ENCODE measurements around the gene DALRD3. TPM values are rescaled to one million over a fixed set of nuclear protein-coding genes. Genes with fewer than 3 reads are reported as not detected.

DALRD3 gene
- total RNA-seq, 2 experiments from 2014 or later: 28.6 to 30.9 TPM

GRCh38 chr3:49009396-49009795 is 9.0 kb downstream of the DALRD3 start:
- ChIA-PET CTCF (interaction anchor here (3.9 to 6.8 kb wide), 2 partner anchors 10 to 20 kb away, joined by 47 to 66 read pairs; partner anchors contain the start of genes DALRD3, NDUFAF3 and P4HTM), POLR2A (interaction anchor here (0.7 to 4.4 kb wide), 2 partner anchors 11 kb away, joined by 3 to 90 read pairs; partner anchors contain the start of genes DALRD3 and NDUFAF3)

GRCh38 chr3:49008627-49009026 is 9.8 kb downstream of the DALRD3 start:
- ChIA-PET CTCF (interaction anchor here (1.7 to 6.8 kb wide), 3 partner anchors 10 to 19 kb away, joined by 3 to 66 read pairs (median 47); partner anchors contain the start of genes DALRD3, NDUFAF3 and P4HTM), POLR2A (interaction anchor here (0.6 to 4.4 kb wide), 4 partner anchors 12 to 572 kb away, joined by 3 to 90 read pairs (median 20); partner anchors contain the start of genes ARIH2, DALRD3, NDUFAF3 and P4HTM)

- ChIA-PET POLR2A (interaction anchor here (0.7 to 4.4 kb wide), 10 partner anchors 10 to 109 kb away, joined by 3 to 90 read pairs (median 6); partner anchors contain the start of genes ARIH2, DALRD3, IMPDH2 and NDUFAF3), CTCF (interaction anchor here (1.0 to 6.8 kb wide), 8 partner anchors 10 to 86 kb away, joined by 3 to 66 read pairs (median 4); partner anchors contain the start of genes DALRD3, IMPDH2, NDUFAF3 and P4HTM)
Observed at GRCh38 chr3:49007771-49008528, 10.4 kb downstream of the DALRD3 start.

GRCh38 chr3:49007068-49007770 is 11.2 kb downstream of the DALRD3 start, which contains the start of gene WDR6:
Gene WDR6, plus strand, starts transcription at chr3:49007391. Its CDS starts 41 bp downstream, at chr3:49007432.
- ChIA-PET POLR2A (interaction anchor here (0.7 to 4.4 kb wide), 13 partner anchors 9 to 292 kb away, joined by 3 to 90 read pairs (median 4); partner anchors contain the start of genes DALRD3, IMPDH2, IP6K2 and NDUFAF3), CTCF (interaction anchor here (0.7 to 6.8 kb wide), 10 partner anchors 9 to 345 kb away, joined by 3 to 66 read pairs (median 4); partner anchors contain the start of genes DALRD3, IMPDH2, NDUFAF3 and P4HTM)

GRCh38 chr3:49006408-49007067 is 11.8 kb downstream of the DALRD3 start:
- ChIA-PET CTCF (interaction anchor here (0.7 to 6.8 kb wide), 9 partner anchors 10 to 345 kb away, joined by 3 to 66 read pairs (median 4); partner anchors contain the start of genes DALRD3, IMPDH2, NDUFAF3 and P4HTM), POLR2A (interaction anchor here (0.5 to 4.4 kb wide), 11 partner anchors 10 to 396 kb away, joined by 3 to 90 read pairs (median 4); partner anchors contain the start of genes DALRD3, IMPDH2, IP6K2 and NDUFAF3)

GRCh38 chr3:49005998-49006397 is 12.4 kb downstream of the DALRD3 start:
- POLR2A ChIA-PET: interaction anchor here (3.5 to 4.4 kb wide), 2 partner anchors 15 to 16 kb away, joined by 35 to 90 read pairs; partner anchors contain the start of genes DALRD3, NDUFAF3 and P4HTM

GRCh38 chr3:49005303-49005680 is 13.1 kb downstream of the DALRD3 start:
- ChIA-PET CTCF (interaction anchor here (0.5 to 1.2 kb wide), 2 partner anchors 17 to 76 kb away, joined by 3 to 5 read pairs; no protein-coding TSS in a partner anchor), POLR2A (interaction anchor here (3.5 kb wide), 1 partner anchor 15 kb away, joined by 35 read pairs; the partner anchor contains the start of gene P4HTM)

More at GRCh38 chr3:49005998-49006397, 12.4 kb downstream of the DALRD3 start:
- CTCF ChIA-PET: interaction anchor here (0.9 to 6.8 kb wide), 4 partner anchors 9 to 88 kb away, joined by 4 to 66 read pairs (median 26); partner anchors contain the start of genes DALRD3, NDUFAF3, P4HTM and QRICH1

- POLR2A ChIA-PET: no interaction called here
Observed at GRCh38 chr3:49004352-49005302, 13.8 kb downstream of the DALRD3 start.

GRCh38 chr3:49001155-49001554 is 17.2 kb downstream of the DALRD3 start:
- POLR2A ChIA-PET: no interaction called here
- CTCF ChIA-PET: interaction anchor here (1.1 to 1.2 kb wide), 2 partner anchors 13 to 17 kb away, joined by 3 to 4 read pairs; partner anchors contain the start of gene DALRD3

More at GRCh38 chr3:49004352-49005302, 13.8 kb downstream of the DALRD3 start:
- CTCF ChIA-PET: interaction anchor here (0.5 to 1.2 kb wide), 3 partner anchors 15 to 76 kb away, joined by 3 to 5 read pairs (median 3); no protein-coding TSS in a partner anchor

GRCh38 chr3:48999085-48999858 is 19.1 kb downstream of the DALRD3 start:
- POLR2A ChIA-PET: interaction anchor here (1.5 kb wide), 1 partner anchor 10 kb away, joined by 4 read pairs; the partner anchor contains the start of gene P4HTM
- CTCF ChIA-PET: no interaction called here

GRCh38 chr3:48997714-48998637 is 20.4 kb downstream of the DALRD3 start:
- CTCF ChIA-PET: interaction anchor here (0.7 to 2.0 kb wide), 4 partner anchors 10 to 440 kb away, joined by 3 to 6 read pairs (median 4); partner anchors contain the start of gene WDR6
- POLR2A ChIA-PET: interaction anchor here (0.5 to 0.8 kb wide), 3 partner anchors 9 to 60 kb away, joined by 3 to 6 read pairs (median 4); partner anchors contain the start of gene WDR6

- CTCF ChIA-PET: interaction anchor here (0.6 to 2.0 kb wide), 5 partner anchors 9 to 439 kb away, joined by 3 to 6 read pairs (median 4); partner anchors contain the start of gene IMPDH2
- POLR2A ChIA-PET: interaction anchor here (0.6 kb wide), 2 partner anchors 10 to 374 kb away, joined by 3 to 4 read pairs; partner anchors contain the start of gene WDR6
Observed at GRCh38 chr3:48997102-48997635, 21.2 kb downstream of the DALRD3 start.

GRCh38 chr3:48996640-48997039 is 21.7 kb downstream of the DALRD3 start:
- ChIA-PET CTCF (interaction anchor here (0.6 to 2.0 kb wide), 5 partner anchors 9 to 438 kb away, joined by 3 to 6 read pairs (median 4); partner anchors contain the start of gene IMPDH2), POLR2A (interaction anchor here (0.6 kb wide), 2 partner anchors 10 to 373 kb away, joined by 3 to 4 read pairs; partner anchors contain the start of gene WDR6)

GRCh38 chr3:48993834-48994233 is 24.5 kb downstream of the DALRD3 start:
- ChIA-PET CTCF (interaction anchor here (2.2 kb wide), 1 partner anchor 13 kb away, joined by 6 read pairs; the partner anchor contains the start of gene WDR6), POLR2A (no interaction called here)

Data from activated CD8-positive, alpha-beta memory T cell treated with anti-CD3 and anti-CD28 coated beads for 36 hours (primary cell).